HUES64 (cell line): Measurements from ENCODE around the gene PSMC6. TPM values are rescaled to one million over a fixed set of nuclear protein-coding genes. Genes with fewer than 3 reads are reported as not detected.

ENCODE experiments used
- H3K27ac ChIP-seq: 2 replicates; pipeline ENCODE4 v1.7.0; 2013; ENCODE audit warnings: low read depth, low read length, inconsistent platforms
- H3K27me3 ChIP-seq: 2 replicates; pipeline ENCODE4 v1.6.1; 2013; ENCODE audit warnings: mild to moderate bottlenecking, low read length; ENCODE audit not compliant: insufficient read depth
- H3K36me3 ChIP-seq: 2 replicates; pipeline ENCODE4 v1.6.1; 2013; ENCODE audit warnings: mild to moderate bottlenecking, low read length; ENCODE audit not compliant: insufficient read depth
- H3K4me1 ChIP-seq: 2 replicates; pipeline ENCODE4 v1.6.1; 2013; ENCODE audit warnings: mild to moderate bottlenecking, low read length, moderate library complexity; ENCODE audit not compliant: insufficient read depth
- H3K4me3 ChIP-seq: 2 replicates; pipeline ENCODE4 v1.5.1; 2013; ENCODE audit warnings: mild to moderate bottlenecking, low read length, moderate library complexity
- H3K9ac ChIP-seq: 2 replicates; pipeline ENCODE4 v1.6.1; 2013; ENCODE audit warnings: mild to moderate bottlenecking, low read depth, low read length
- H3K9me3 ChIP-seq: 2 replicates; pipeline ENCODE4 v1.6.1; 2013; ENCODE audit warnings: low read depth, low read length; ENCODE audit not compliant: insufficient read depth
- WGBS: fragments of 150-250, 120-280 bp; methylation state at CpG from one replicate; pipeline ENCODE4 v1.1.7; 2013; ENCODE audit warnings: missing lambda C conversion rate; 5-methylcytosine and 5-hydroxymethylcytosine counted together
- polyA plus RNA-seq, 2 experiments: library from polyadenylated mRNA; stranded (reverse); fragments of 50-300 nt; gene quantifications; one replicate each; pipeline ENCODE4 v1.2.3, GENCODE V29; 2013

PSMC6 gene
- 105 TPM for polyA plus RNA-seq (2013, experiment 1 of 2)
- polyA plus RNA-seq (2013, experiment 2 of 2): 97.2 TPM

GRCh38 chr14:52706724-52707706 lies at the start of gene PSMC6:
Gene PSMC6 (plus strand): TSS chr14:52707200. CDS start chr14:52707220, 20 bp downstream.
- Histone ChIP-seq H3K27me3 (no peaks in the 10 kb centered on the region), H3K9me3 (no peaks in the 10 kb centered on the region), H3K27ac (peak within 1 kb of the TSS; percentile 82), H3K9ac (peak within 1 kb of the TSS; percentile 93), H3K4me3 (peak within 1 kb of the TSS; percentile 83), H3K4me1 (peaks cover 10% of the 10 kb centered on the region), H3K36me3 (peaks cover 37% of the 10 kb centered on the region)
- WGBS: 4% methylated on average over 43 of the region's 43 CpGs

GRCh38 chr14:52660325-52660724 lies 46.7 kb upstream of the PSMC6 start:
- peaks cover 11% of the 10 kb centered on the region for H3K4me1 ChIP-seq
- no peak overlapping the region for H3K4me3 ChIP-seq
- no peaks in the 10 kb centered on the region for H3K9me3 ChIP-seq
- no peaks in the 10 kb centered on the region for H3K27me3 ChIP-seq
- H3K36me3 ChIP-seq: peaks cover 31% of the 10 kb centered on the region
- no peak overlapping the region for H3K27ac ChIP-seq
- H3K9ac ChIP-seq: no peak overlapping the region

GRCh38 chr14:52660832-52661231 lies 46.2 kb upstream of the PSMC6 start:
- H3K36me3 ChIP-seq: peaks cover 30% of the 10 kb centered on the region
- WGBS: 73% methylated on average over 1 of the region's 1 CpG

GRCh38 chr14:52661314-52661713 lies 45.7 kb upstream of the PSMC6 start:
- Histone ChIP-seq H3K27ac (no peak overlapping the region), H3K4me3 (no peak overlapping the region), H3K36me3 (peaks cover 33% of the 10 kb centered on the region), H3K27me3 (no peaks in the 10 kb centered on the region), H3K9ac (no peak overlapping the region), H3K9me3 (no peaks in the 10 kb centered on the region), H3K4me1 (peaks cover 11% of the 10 kb centered on the region)
- 94% methylated on average over 1 of the region's 2 CpGs for WGBS

More at GRCh38 chr14:52660832-52661231, 46.2 kb upstream of the PSMC6 start:
- H3K27me3 ChIP-seq: no peaks in the 10 kb centered on the region
- H3K27ac ChIP-seq: no peak overlapping the region
- H3K4me1 ChIP-seq: peaks cover 11% of the 10 kb centered on the region
- H3K9me3 ChIP-seq: no peaks in the 10 kb centered on the region
- no peak overlapping the region for H3K9ac ChIP-seq
- no peak overlapping the region for H3K4me3 ChIP-seq

GRCh38 chr14:52663850-52664249 lies 43.1 kb upstream of the PSMC6 start:
- Histone ChIP-seq H3K9ac (no peak overlapping the region), H3K27ac (0 out of 2 replicates have a peak overlapping the region, but pooled peaks have one; percentile 16), H3K4me1 (peaks cover 11% of the 10 kb centered on the region), H3K27me3 (no peaks in the 10 kb centered on the region), H3K9me3 (no peaks in the 10 kb centered on the region), H3K4me3 (no peak overlapping the region), H3K36me3 (peaks cover 28% of the 10 kb centered on the region)
- WGBS: no CpG with 5 or more reads among the region's 2 CpGs

- no peaks in the 10 kb centered on the region for H3K27me3 ChIP-seq
- WGBS: 85% methylated on average over 2 of the region's 2 CpGs
These were observed 28.4 kb upstream of the PSMC6 start for GRCh38 chr14:52678591-52678990.

GRCh38 chr14:52683985-52684520 lies 22.9 kb upstream of the PSMC6 start:
- H3K9ac ChIP-seq: no peak overlapping the region
- H3K36me3 ChIP-seq: peaks cover 18% of the 10 kb centered on the region
- no peak overlapping the region for H3K4me3 ChIP-seq
- no peaks in the 10 kb centered on the region for H3K27me3 ChIP-seq
- no peaks in the 10 kb centered on the region for H3K9me3 ChIP-seq
- H3K27ac ChIP-seq: no peak overlapping the region
- peaks cover 21% of the 10 kb centered on the region for H3K4me1 ChIP-seq
- WGBS: 97% methylated on average over 2 of the region's 2 CpGs

More at GRCh38 chr14:52678591-52678990, 28.4 kb upstream of the PSMC6 start:
- Histone ChIP-seq H3K36me3 (peaks cover 53% of the 10 kb centered on the region), H3K9ac (no peak overlapping the region), H3K27ac (no peak overlapping the region), H3K4me1 (no peaks in the 10 kb centered on the region), H3K4me3 (no peak overlapping the region), H3K9me3 (no peaks in the 10 kb centered on the region)

GRCh38 chr14:52686176-52686575 lies 20.8 kb upstream of the PSMC6 start:
- Histone ChIP-seq H3K9ac (no peak overlapping the region), H3K27ac (no peak overlapping the region), H3K27me3 (no peaks in the 10 kb centered on the region), H3K4me1 (peaks cover 22% of the 10 kb centered on the region), H3K9me3 (no peaks in the 10 kb centered on the region), H3K4me3 (no peak overlapping the region), H3K36me3 (peaks cover 12% of the 10 kb centered on the region)
- no CpG with 5 or more reads among the region's 1 CpG for WGBS

GRCh38 chr14:52690983-52691760 lies 15.8 kb upstream of the PSMC6 start:
- Histone ChIP-seq H3K4me1 (peaks cover 26% of the 10 kb centered on the region), H3K36me3 (no peaks in the 10 kb centered on the region), H3K27ac (no peak overlapping the region; the same call in 1 of the 2 replicates), H3K9me3 (no peaks in the 10 kb centered on the region), H3K27me3 (peaks cover 11% of the 10 kb centered on the region; the same call in 1 of the 2 replicates), H3K9ac (no peak overlapping the region), H3K4me3 (no peak overlapping the region)
- 88% methylated on average over 7 of the region's 7 CpGs for WGBS

GRCh38 chr14:52692248-52692962 lies 14.6 kb upstream of the PSMC6 start:
- 88% methylated on average over 4 of the region's 5 CpGs for WGBS
- Histone ChIP-seq H3K4me1 (peaks cover 22% of the 10 kb centered on the region), H3K27me3 (peaks cover 11% of the 10 kb centered on the region; the same call in 1 of the 2 replicates), H3K9me3 (no peaks in the 10 kb centered on the region), H3K27ac (no peak overlapping the region), H3K4me3 (no peak overlapping the region), H3K9ac (no peak overlapping the region), H3K36me3 (no peaks in the 10 kb centered on the region)
